HG03108 (cell line): ENCODE measurements around the gene FNDC11.
"Not testable (repeated sequence)": the region's sequence is repeated elsewhere in the genome, so short reads cannot be mapped to it uniquely, and the experiment has no call there.

Source experiments
- ATAC-seq: cut with Tn5 transposase; IDR thresholded peaks from one replicate; pipeline ENCODE4 v1.9.1; 2021; ENCODE audit warnings: moderate library complexity; ENCODE audit not compliant: unreplicated experiment

The FNDC11 gene

GRCh38 chr20:63595416-63596127 is 41.6 kb downstream of the FNDC11 start:
- ATAC-seq: no peak

DNA sequence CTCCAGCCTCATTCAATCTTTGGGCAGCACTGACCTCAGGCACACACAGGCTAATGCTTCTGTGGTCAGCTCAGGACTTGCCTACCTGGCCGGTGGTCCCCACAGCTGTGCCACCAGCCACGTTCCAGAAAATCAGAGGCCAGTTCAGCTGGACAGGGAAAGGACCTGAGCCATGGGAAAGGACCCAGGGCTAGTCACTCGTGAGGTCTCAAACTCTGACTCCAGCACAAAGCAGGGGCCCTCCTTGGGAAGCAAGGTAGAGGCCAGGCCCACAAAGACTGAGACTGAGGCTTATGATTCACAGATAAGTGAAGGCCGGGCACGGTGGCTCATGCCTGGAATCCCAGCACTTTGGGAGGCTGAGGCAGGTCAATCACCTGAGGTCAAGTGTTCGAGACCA is 42.5 kb downstream of the FNDC11 start:
- no peak for ATAC-seq

DNA sequence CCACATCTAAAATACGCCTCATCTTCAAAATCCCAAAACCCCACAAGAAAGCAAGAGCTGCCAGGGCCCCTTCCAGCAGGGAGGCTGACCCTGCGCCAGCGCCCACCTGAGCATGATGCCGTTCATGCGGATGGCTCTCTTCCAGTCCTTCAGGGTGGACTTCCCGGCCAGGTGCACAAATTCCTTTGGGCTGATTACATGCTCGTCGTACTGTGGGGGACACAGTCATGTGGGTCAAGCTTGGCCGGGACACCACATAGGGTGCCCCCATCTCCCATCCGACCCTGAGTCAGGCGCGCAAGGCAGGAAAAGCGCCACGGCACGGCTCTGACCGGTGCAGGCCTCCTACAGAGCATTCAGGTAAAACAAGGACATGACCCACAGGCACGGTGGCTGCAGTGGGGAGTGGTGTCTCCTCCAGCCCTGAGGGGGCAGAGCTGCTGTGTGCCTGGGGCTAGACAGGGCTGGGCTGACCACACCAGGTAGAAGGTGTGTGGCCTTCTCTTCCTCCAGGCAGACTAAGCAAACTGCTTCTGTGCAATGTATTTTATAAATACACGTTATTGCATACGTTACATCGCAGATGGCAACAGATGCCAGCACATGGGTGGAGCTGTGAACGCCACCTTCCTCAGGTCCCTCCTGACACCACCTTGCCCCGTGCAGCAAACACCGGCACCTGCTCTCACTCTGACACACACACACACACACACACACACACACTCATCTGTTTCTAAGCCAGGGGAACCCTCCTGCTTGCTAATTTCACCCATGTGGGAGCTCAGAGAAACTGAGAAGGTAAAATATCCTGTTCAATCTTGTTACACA is 43.9 kb downstream of the FNDC11 start:
- ATAC-seq: no peak

DNA sequence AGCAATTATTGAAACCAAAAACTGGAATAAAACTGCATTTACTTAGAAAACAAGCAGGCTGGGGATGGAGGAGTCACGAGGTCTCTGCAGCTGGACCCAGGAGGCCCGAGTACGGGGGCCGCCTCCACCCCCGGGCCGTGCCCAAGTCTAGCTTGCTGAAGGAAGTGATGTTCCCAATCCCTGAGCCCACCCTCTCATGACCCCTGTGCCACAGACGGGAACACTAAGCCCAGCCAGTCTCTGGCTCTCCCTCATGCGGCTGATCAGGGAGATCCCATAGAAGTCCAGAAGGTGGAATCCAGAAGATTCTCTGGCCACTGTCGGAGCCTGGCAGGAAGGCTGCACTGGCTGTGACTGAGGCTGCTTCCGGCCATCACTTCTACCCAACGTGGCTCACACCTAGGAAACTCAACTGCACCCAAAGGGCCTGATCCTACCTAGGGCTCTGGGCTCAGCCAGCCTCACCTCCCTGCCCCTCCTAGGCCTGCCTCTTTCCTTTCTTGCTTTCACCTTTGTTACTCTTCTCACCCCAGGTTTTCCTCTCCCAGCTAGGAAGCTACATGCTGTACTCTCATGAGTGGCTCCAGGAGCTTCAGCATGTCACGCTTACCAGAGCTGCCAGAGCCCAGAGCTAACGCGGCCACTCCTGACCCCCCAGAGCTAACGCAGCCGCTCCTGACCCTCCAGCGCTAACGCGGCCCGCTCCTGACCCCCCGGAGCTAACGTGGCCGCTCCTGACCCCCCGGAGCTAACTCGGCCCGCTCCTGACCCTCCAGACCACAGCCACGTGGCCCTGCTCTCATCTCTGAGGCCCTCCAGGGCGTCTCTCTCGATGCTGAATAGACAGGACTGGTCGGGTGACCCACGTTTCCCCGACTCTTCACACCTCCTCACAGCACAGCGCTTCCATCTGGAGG is 44.8 kb downstream of the FNDC11 start:
- no peak for ATAC-seq

- no peak for ATAC-seq
Measured at GRCh38 chr20:63599396-63600050, 45.6 kb downstream of the FNDC11 start.

- not testable (repeated sequence) for ATAC-seq
Measured at GRCh38 chr20:63601679-63602078, 47.7 kb downstream of the FNDC11 start.

GRCh38 chr20:63602321-63602720 is 48.4 kb downstream of the FNDC11 start:
- ATAC-seq: no peak
